ENCODE data around the gene DENND1A.

The DENND1A gene

DNA sequence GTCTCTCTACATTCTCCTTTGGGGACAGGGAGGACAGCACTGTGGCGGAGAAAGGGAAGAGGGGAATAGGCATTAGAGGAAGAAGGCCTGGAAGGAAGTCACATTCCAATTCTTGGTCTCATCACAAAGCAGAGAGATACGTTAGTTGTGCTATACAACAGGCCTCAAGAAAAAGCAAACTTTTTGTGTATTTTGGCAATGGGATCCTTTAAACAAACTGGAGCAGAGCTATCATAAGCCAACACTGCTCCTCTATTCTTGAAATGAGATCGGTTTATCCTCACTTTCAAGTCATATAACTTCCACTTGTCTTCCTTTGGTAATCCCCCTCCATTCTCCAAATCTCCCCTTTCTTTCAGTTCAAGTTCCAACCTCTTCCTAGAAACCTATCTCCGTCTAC is 6.5 kb downstream of the DENND1A start:
- Histone ChIP-seq H3K9me3 (ENCODE audit: control insufficient read depth, low read length) (no peaks in the 10 kb centered on the region), H2AFZ (no peak overlapping the region), H3K36me3 (ENCODE audit: control insufficient read depth, insufficient read depth, low read length) (no peaks in the 10 kb centered on the region), H3K4me3 (ENCODE audit: low read depth, low read length) (no peak overlapping the region), H3K4me2 (ENCODE audit: low read length) (no peak overlapping the region), H3K79me2 (peaks cover 3% of the 10 kb centered on the region), H3K27ac (no peak overlapping the region), H3K9ac (no peak overlapping the region), H3K27me3 (ENCODE audit: control insufficient read depth, insufficient read depth, low read length) (no peaks in the 10 kb centered on the region), H3K4me1 (peaks cover 2% of the 10 kb centered on the region)
- TF ChIP-seq, protein P1, sequence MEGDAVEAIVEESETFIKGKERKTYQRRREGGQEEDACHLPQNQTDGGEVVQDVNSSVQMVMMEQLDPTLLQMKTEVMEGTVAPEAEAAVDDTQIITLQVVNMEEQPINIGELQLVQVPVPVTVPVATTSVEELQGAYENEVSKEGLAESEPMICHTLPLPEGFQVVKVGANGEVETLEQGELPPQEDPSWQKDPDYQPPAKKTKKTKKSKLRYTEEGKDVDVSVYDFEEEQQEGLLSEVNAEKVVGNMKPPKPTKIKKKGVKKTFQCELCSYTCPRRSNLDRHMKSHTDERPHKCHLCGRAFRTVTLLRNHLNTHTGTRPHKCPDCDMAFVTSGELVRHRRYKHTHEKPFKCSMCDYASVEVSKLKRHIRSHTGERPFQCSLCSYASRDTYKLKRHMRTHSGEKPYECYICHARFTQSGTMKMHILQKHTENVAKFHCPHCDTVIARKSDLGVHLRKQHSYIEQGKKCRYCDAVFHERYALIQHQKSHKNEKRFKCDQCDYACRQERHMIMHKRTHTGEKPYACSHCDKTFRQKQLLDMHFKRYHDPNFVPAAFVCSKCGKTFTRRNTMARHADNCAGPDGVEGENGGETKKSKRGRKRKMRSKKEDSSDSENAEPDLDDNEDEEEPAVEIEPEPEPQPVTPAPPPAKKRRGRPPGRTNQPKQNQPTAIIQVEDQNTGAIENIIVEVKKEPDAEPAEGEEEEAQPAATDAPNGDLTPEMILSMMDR (IDR thresholded peaks at IDR 0.05): no peak

DNA sequence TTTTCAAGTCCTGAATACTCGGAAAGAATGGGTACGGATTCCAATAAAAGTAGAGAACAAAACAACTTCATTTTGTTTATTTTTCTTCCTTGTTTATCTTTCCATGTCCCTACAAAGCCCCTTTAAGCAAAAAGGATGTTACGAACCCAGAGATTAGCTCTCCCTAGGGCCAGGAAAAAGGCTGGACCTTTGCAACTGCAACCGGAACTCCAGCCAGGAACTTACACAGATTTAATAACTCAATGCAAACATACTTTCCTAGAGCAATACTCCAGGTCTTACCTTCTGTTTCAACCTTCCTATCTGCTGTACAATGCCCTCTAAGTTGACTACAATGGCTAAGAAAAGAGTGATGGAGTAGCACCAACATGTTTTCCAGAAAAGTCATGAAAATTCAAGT is 7.0 kb downstream of the DENND1A start:
- H3K4me1 ChIP-seq: peaks cover under 1% of the 10 kb centered on the region
- no peak overlapping the region for H3K9ac ChIP-seq
- no peak overlapping the region for H3K4me2 ChIP-seq (ENCODE audit: low read length)
- H3K9me3 ChIP-seq (ENCODE audit: control insufficient read depth, low read length): no peaks in the 10 kb centered on the region
- H2AFZ ChIP-seq: no peak overlapping the region
- H3K79me2 ChIP-seq: peaks cover 3% of the 10 kb centered on the region
- TF ChIP-seq, protein P1 (IDR thresholded peaks at IDR 0.05): no peak
- no peaks in the 10 kb centered on the region for H3K27me3 ChIP-seq (ENCODE audit: control insufficient read depth, insufficient read depth, low read length)
- H3K4me3 ChIP-seq (ENCODE audit: low read depth, low read length): no peak overlapping the region
- no peak overlapping the region for H3K27ac ChIP-seq
- no peaks in the 10 kb centered on the region for H3K36me3 ChIP-seq (ENCODE audit: control insufficient read depth, insufficient read depth, low read length)

DNA sequence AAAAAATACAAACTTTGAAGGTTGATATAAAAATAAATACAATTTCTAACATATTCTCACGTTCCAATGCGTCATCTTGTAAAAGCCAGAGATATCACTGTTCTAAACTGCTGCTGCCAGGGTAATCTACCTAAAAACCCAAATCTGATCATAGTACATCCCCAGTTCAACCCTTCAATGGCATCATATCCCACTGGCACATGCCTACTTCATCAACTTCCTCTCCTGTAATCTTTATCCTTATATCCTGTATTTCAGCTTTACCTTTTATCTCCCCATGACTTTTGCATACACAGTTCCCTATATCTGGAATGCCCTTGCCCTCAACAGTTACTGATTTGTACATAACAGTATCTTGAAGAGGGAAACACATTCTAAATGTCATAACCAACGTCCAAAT is 7.5 kb downstream of the DENND1A start:
- TF ChIP-seq, protein P1 (IDR thresholded peaks at IDR 0.05): no peak
- Histone ChIP-seq H3K27ac (no peak overlapping the region), H3K4me2 (ENCODE audit: low read length) (no peak overlapping the region), H2AFZ (no peak overlapping the region), H3K79me2 (peaks cover 3% of the 10 kb centered on the region), H3K27me3 (ENCODE audit: control insufficient read depth, insufficient read depth, low read length) (no peaks in the 10 kb centered on the region), H3K9me3 (ENCODE audit: control insufficient read depth, low read length) (no peaks in the 10 kb centered on the region), H3K4me1 (no peaks in the 10 kb centered on the region), H3K36me3 (ENCODE audit: control insufficient read depth, insufficient read depth, low read length) (no peaks in the 10 kb centered on the region), H3K4me3 (ENCODE audit: low read depth, low read length) (no peak overlapping the region), H3K9ac (no peak overlapping the region)

DNA sequence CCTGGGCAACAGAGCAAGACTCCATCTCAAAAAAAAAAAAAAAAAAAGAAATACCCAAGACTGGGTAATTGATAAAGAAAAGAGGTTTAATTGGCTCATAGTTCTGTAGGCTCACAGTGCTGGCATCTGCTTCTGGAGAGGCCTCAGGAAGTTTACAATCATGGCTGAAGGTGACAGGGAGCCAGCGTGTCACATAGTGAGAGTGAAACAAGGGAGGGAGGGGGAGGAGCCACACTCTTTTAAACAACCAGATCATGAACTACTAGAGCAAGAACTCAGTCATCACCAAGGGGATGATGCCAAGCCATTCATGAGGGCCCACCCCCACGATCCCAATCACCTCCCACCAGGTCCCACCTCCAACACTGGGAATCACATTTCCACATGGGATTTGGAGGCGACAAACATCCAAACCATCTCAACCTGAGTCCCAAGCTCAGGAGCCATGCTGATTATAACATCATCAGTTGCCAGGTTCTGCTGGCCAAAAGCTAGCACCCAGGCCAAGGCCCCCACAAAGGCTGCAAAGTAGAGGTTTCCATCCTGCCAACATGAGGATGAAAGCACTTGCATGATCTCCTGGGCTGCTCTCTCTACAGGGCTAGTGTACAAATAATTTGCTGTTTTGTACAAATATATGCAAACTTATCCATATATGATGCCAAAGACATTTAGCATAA is 15.3 kb downstream of the DENND1A start:
- no peak overlapping the region for H3K4me2 ChIP-seq (ENCODE audit: low read length)
- H3K9me3 ChIP-seq (ENCODE audit: control insufficient read depth, low read length): no peaks in the 10 kb centered on the region
- H3K27ac ChIP-seq: no peak overlapping the region
- no peak overlapping the region for H3K9ac ChIP-seq
- H3K27me3 ChIP-seq (ENCODE audit: control insufficient read depth, insufficient read depth, low read length): no peaks in the 10 kb centered on the region
- no peaks in the 10 kb centered on the region for H3K36me3 ChIP-seq (ENCODE audit: control insufficient read depth, insufficient read depth, low read length)
- H3K4me3 ChIP-seq (ENCODE audit: low read depth, low read length): no peak overlapping the region
- TF ChIP-seq, protein P1 (IDR thresholded peaks at IDR 0.05): no peak
- H3K79me2 ChIP-seq: no peaks in the 10 kb centered on the region
- H2AFZ ChIP-seq: no peak overlapping the region
- H3K4me1 ChIP-seq: no peaks in the 10 kb centered on the region
